Vagina (tissue), 2 donors: ENCODE results near the gene WWOX.

Experiments
- POLR2AphosphoS5 ChIP-seq, 2 donors: sonication (generic); formaldehyde crosslinking; IDR thresholded peaks; one replicate each; pipeline ENCODE4 v1.9.0; 2017; ENCODE audit warnings: antibody characterized with exemption in 2 of 2, mild to moderate bottlenecking in 2 of 2, low read depth in 1 of 2; ENCODE audit not compliant: insufficient read depth in 1 of 2
- TF ChIP-seq, protein P1 (sequence below), 3 experiments: fragments of 450-650 bp in 2 of 3; fragments of 200-600 bp in 1 of 3; sonication (generic) in 1 of 3; IDR thresholded peaks; one replicate each; pipeline ENCODE4 v1.5.1; 2017 to 2019; ENCODE audit warnings: antibody characterized with exemption in 3 of 3, mild to moderate bottlenecking in 2 of 3, moderate library complexity in 2 of 3

DNA sequence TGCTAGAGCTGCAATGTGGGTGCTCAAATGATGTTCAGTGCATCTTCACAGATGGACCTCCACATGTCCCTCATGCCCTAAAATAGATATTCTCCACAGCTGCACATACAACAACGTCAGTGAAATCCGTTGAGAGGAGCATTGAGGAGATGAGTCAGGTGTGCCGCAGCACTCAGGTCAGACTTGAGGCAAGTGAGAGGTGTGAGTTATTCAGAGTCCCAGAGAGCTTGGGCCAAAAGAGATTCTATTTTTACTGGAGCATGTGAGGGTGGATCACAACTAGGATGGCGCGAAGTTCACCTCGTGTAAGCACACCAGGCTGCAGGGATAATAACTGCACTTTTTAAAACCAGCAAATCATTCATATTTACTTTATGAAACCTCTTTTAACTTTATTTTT, 855.8 kb downstream of the WWOX start:
- TF ChIP-seq, protein P1, sequence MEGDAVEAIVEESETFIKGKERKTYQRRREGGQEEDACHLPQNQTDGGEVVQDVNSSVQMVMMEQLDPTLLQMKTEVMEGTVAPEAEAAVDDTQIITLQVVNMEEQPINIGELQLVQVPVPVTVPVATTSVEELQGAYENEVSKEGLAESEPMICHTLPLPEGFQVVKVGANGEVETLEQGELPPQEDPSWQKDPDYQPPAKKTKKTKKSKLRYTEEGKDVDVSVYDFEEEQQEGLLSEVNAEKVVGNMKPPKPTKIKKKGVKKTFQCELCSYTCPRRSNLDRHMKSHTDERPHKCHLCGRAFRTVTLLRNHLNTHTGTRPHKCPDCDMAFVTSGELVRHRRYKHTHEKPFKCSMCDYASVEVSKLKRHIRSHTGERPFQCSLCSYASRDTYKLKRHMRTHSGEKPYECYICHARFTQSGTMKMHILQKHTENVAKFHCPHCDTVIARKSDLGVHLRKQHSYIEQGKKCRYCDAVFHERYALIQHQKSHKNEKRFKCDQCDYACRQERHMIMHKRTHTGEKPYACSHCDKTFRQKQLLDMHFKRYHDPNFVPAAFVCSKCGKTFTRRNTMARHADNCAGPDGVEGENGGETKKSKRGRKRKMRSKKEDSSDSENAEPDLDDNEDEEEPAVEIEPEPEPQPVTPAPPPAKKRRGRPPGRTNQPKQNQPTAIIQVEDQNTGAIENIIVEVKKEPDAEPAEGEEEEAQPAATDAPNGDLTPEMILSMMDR (IDR thresholded peaks at IDR 0.05): no peak
- no peak for TF ChIP-seq POLR2AphosphoS5 (IDR thresholded peaks at IDR 0.05; ENCODE audit: insufficient read depth in 1 of 2, low read depth in 1 of 2)
